Measurements from ENCODE around the gene CDX1. TPM values are rescaled to one million over a fixed set of nuclear protein-coding genes. Genes with fewer than 3 reads are reported as not detected.

Gene CDX1
- total and polyA plus RNA-seq, 12 donors, result 0.13 to 0.32 TPM; not detected in 10

GRCh38 chr5:150203832-150204589, 37.4 kb downstream of the CDX1 start:
- intact Hi-C loops (cut with DNase I), result no loop called here
- Histone ChIP-seq H3K9me3 (no peaks in the 10 kb centered on the region), H3K4me3 (no peak overlapping the region), H3K4me1 (peaks cover 0 to 7% (median 0%) of the 10 kb centered on the region in 9 donors), H3K27ac (no peak overlapping the region), H3K36me3 (no peaks in the 10 kb centered on the region), H3K27me3 (peaks cover 0 to 7% (median 0%) of the 10 kb centered on the region in 7 donors)
- no peak for ATAC-seq
- WGBS, 2 donors, result 76 to 77% methylated on average over 12 of the region's 12 CpGs
- DNase-seq, result no peak
- TF ChIP-seq, protein P1, sequence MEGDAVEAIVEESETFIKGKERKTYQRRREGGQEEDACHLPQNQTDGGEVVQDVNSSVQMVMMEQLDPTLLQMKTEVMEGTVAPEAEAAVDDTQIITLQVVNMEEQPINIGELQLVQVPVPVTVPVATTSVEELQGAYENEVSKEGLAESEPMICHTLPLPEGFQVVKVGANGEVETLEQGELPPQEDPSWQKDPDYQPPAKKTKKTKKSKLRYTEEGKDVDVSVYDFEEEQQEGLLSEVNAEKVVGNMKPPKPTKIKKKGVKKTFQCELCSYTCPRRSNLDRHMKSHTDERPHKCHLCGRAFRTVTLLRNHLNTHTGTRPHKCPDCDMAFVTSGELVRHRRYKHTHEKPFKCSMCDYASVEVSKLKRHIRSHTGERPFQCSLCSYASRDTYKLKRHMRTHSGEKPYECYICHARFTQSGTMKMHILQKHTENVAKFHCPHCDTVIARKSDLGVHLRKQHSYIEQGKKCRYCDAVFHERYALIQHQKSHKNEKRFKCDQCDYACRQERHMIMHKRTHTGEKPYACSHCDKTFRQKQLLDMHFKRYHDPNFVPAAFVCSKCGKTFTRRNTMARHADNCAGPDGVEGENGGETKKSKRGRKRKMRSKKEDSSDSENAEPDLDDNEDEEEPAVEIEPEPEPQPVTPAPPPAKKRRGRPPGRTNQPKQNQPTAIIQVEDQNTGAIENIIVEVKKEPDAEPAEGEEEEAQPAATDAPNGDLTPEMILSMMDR (IDR thresholded peaks at IDR 0.05), result no peak

DNA sequence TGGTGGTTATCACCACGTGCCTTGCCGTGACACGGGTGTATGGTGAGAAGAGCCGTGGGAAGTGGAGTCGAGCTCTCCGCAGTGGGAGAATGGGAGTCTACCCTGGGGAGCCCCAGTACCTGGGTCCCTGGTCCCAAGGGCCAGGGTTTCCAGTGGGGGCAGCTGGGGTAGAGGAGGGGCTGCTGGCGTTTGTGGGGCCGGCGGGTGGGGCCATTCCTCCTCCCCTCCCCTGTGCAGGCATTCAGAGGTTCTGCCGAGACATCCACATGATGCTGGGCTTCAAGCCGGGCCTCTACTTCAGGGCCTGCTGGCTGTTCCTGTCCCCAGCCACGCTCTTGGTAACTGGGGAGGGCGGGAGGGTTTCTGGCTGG, 38.0 kb downstream of the CDX1 start:
- no peak for DNase-seq
- peaks cover 0 to 7% (median 0%) of the 10 kb centered on the region in 7 donors for H3K27me3 ChIP-seq
- intact Hi-C loops (cut with DNase I), result no loop called here
- H3K9me3 ChIP-seq, result no peaks in the 10 kb centered on the region
- TF ChIP-seq, protein P1 (IDR thresholded peaks at IDR 0.05), result no peak
- no peak overlapping the region for H3K27ac ChIP-seq
- no peaks in the 10 kb centered on the region for H3K36me3 ChIP-seq
- H3K4me3 ChIP-seq, result no peak overlapping the region
- 87 to 89% methylated on average over 12 to 13 of the region's 13 CpGs for WGBS, 2 donors
- no peak for ATAC-seq
- H3K4me1 ChIP-seq, result peaks cover 0 to 12% (median 0%) of the 10 kb centered on the region in 9 donors

GRCh38 chr5:150206098-150206778, 39.7 kb downstream of the CDX1 start:
- TF ChIP-seq, protein P1 (IDR thresholded peaks at IDR 0.05), result no peak
- DNase-seq (no peak), ATAC-seq (no peak)
- H3K27me3 ChIP-seq, result peaks cover 0 to 7% (median 0%) of the 10 kb centered on the region in 7 donors
- H3K27ac ChIP-seq, result no peak overlapping the region
- H3K9me3 ChIP-seq, result no peaks in the 10 kb centered on the region
- no peaks in the 10 kb centered on the region for H3K36me3 ChIP-seq
- 86 to 87% methylated on average over 6 of the region's 6 CpGs for WGBS, 2 donors
- H3K4me3 ChIP-seq, result no peak overlapping the region
- intact Hi-C loops (cut with DNase I), result no loop called here
- peaks cover 0 to 14% (median 3%) of the 10 kb centered on the region in 9 donors for H3K4me1 ChIP-seq

DNA sequence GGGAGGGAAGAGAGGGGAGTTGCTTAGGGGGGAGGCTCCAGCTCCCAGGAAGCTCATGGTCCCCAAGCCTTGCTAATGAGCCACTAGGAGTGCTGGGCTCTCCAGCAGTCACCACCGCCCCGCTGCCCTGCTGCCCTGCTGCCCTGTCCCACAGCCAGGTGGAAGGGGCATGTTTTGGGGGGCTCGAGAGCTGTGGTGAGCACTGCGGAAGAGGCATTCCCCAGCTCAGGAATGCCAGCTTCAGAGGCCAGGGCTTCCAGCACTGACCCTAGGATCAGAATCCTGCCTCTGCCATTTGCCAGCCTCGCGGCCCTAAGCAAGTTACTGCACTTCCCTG, 40.2 kb downstream of the CDX1 start:
- TF ChIP-seq, protein P1 (IDR thresholded peaks at IDR 0.05), result no peak
- WGBS, 2 donors, result 94% methylated on average over 6 of the region's 6 CpGs
- H3K27me3 ChIP-seq, result peaks cover 0 to 7% (median 0%) of the 10 kb centered on the region in 7 donors
- H3K9me3 ChIP-seq, result no peaks in the 10 kb centered on the region
- no peak overlapping the region for H3K27ac ChIP-seq
- H3K4me3 ChIP-seq, result no peak overlapping the region
- DNase-seq, result no peak
- H3K36me3 ChIP-seq, result no peaks in the 10 kb centered on the region
- peaks cover 0 to 18% (median 8%) of the 10 kb centered on the region in 9 donors for H3K4me1 ChIP-seq
- intact Hi-C loops (cut with DNase I), result no loop called here
- ATAC-seq, result no peak

Measured in heart right ventricle (tissue), 16 donors.